Activated CD4-positive, alpha-beta T cell treated with anti-CD3 and anti-CD28 coated beads for 48 hours (primary cell): Measurements from ENCODE around the gene ZC3H10.
"Not testable (repeated sequence)": the region's sequence is repeated elsewhere in the genome, so short reads cannot be mapped to it uniquely, and the experiment has no call there.

Experiments used
- DNase-seq: peaks from one replicate; pipeline ENCODE4 v3.0.0-alpha.2; 2020

The ZC3H10 gene

GRCh38 chr12:56156464-56157200 lies 38.6 kb downstream of the ZC3H10 start:
- DNase-seq = not testable (repeated sequence)

- peak; percentile 75 for DNase-seq
Observed at GRCh38 chr12:56157201-56158028, 39.3 kb downstream of the ZC3H10 start.

- peak; percentile 95 for DNase-seq
Observed at GRCh38 chr12:56158029-56158925, 40.2 kb downstream of the ZC3H10 start, which contains the start of gene MYL6. MYL6 (plus strand) TSS chr12:56158359; CDS start chr12:56158402, 43 bp downstream.

GRCh38 chr12:56158926-56159461 lies 40.9 kb downstream of the ZC3H10 start:
- DNase-seq = peak; percentile 38

- DNase-seq = no peak
Observed at GRCh38 chr12:56159482-56160192, 41.6 kb downstream of the ZC3H10 start.

- DNase-seq = peak; percentile 73
Observed at GRCh38 chr12:56160193-56160763, 42.2 kb downstream of the ZC3H10 start.

GRCh38 chr12:56160894-56161689 lies 43.0 kb downstream of the ZC3H10 start:
- DNase-seq = no peak

- DNase-seq = no peak
Observed at GRCh38 chr12:56161690-56162351, 43.8 kb downstream of the ZC3H10 start.

- no peak for DNase-seq
Observed at GRCh38 chr12:56162468-56163290, 44.6 kb downstream of the ZC3H10 start.

- no peak for DNase-seq
Observed at GRCh38 chr12:56163533-56164344, 45.7 kb downstream of the ZC3H10 start.

- no peak for DNase-seq
Observed at GRCh38 chr12:56164345-56164729, 46.3 kb downstream of the ZC3H10 start.

GRCh38 chr12:56165369-56165768 lies 47.3 kb downstream of the ZC3H10 start:
- DNase-seq = no peak

- DNase-seq = no peak
Observed at GRCh38 chr12:56169229-56169759, 51.2 kb downstream of the ZC3H10 start.

GRCh38 chr12:56172839-56173238 lies 54.8 kb downstream of the ZC3H10 start:
- no peak for DNase-seq
